CD8-positive, alpha-beta memory T cell (primary cell): Measurements from ENCODE around the gene NEGR1. TPM values are rescaled to one million over a fixed set of nuclear protein-coding genes. Genes with fewer than 3 reads are reported as not detected.

Source experiments
- CTCF ChIA-PET: fragments of 350-600 bp; sonication (Branson Sonifier 250); formaldehyde crosslinking; loops from one replicate; lab custom pipeline; 2021; ENCODE audit warnings: antibody characterized with exemption; lab: Charles Lee
- POLR2A ChIA-PET: fragments of 350-600 bp; sonication (Branson Sonifier 250); formaldehyde crosslinking; loops from one replicate; lab custom pipeline; 2021; ENCODE audit warnings: antibody characterized with exemption; lab: Charles Lee
- DNase-seq, 5 donors: peaks; one replicate each; pipeline versions ENCODE4 v3.0.0 to v3.0.0-alpha.2; 2020 to 2022; ENCODE audit warnings: mixed read lengths in 1 of 5
- H3K27ac ChIP-seq: one replicate; pipeline ENCODE4 v1.7.0; 2013; ENCODE audit warnings: low read depth, mild to moderate bottlenecking, low read length, moderate library complexity
- H3K27me3 ChIP-seq: 2 replicates; pipeline ENCODE4 v1.7.0; 2013; ENCODE audit warnings: low read length, mild to moderate bottlenecking; ENCODE audit not compliant: insufficient read depth, poor library complexity, severe bottlenecking
- H3K36me3 ChIP-seq: 2 replicates; pipeline ENCODE4 v1.7.0; 2013; ENCODE audit warnings: mild to moderate bottlenecking, low read length, moderate library complexity; ENCODE audit not compliant: insufficient read depth
- H3K4me1 ChIP-seq: 2 replicates; pipeline ENCODE4 v1.7.0; 2013; ENCODE audit warnings: mild to moderate bottlenecking, low read length, moderate library complexity; ENCODE audit not compliant: insufficient read depth
- H3K4me3 ChIP-seq: 2 replicates; pipeline ENCODE4 v1.7.0; 2013; ENCODE audit warnings: mild to moderate bottlenecking, low read length
- H3K9me3 ChIP-seq: 2 replicates; pipeline ENCODE4 v1.7.0; 2013; ENCODE audit warnings: mild to moderate bottlenecking, low read length
- H3K27ac Mint-ChIP-seq, 8 donors: one replicate each; pipeline ENCODE4 v1.8.0; 2020 to 2021; ENCODE audit warnings: mixed read lengths in 8 of 8, mild to moderate bottlenecking in 6 of 8, inconsistent platforms in 3 of 8, moderate library complexity in 3 of 8
- H3K27me3 Mint-ChIP-seq, 2 donors: one replicate each; pipeline ENCODE4 v1.8.0; 2020 to 2021; ENCODE audit warnings: mixed read lengths in 2 of 2, mild to moderate bottlenecking in 1 of 2, moderate library complexity in 1 of 2
- H3K36me3 Mint-ChIP-seq, 3 donors: one replicate each; pipeline ENCODE4 v1.8.0; 2020 to 2021; ENCODE audit warnings: mixed read lengths in 3 of 3, inconsistent platforms in 1 of 3, mild to moderate bottlenecking in 1 of 3
- H3K4me1 Mint-ChIP-seq, 3 donors: one replicate each; pipeline ENCODE4 v1.8.0; 2020 to 2021; ENCODE audit warnings: mixed read lengths in 3 of 3, inconsistent platforms in 1 of 3, mild to moderate bottlenecking in 1 of 3
- H3K4me3 Mint-ChIP-seq, 7 donors: one replicate each; pipeline ENCODE4 v1.8.0; 2020 to 2021; ENCODE audit warnings: mixed read lengths in 7 of 7, mild to moderate bottlenecking in 6 of 7, moderate library complexity in 4 of 7, inconsistent platforms in 2 of 7
- H3K9me3 Mint-ChIP-seq, 5 donors: one replicate each; pipeline ENCODE4 v1.8.0; 2020 to 2022; ENCODE audit warnings: mixed read lengths in 5 of 5, mild to moderate bottlenecking in 3 of 5, moderate library complexity in 2 of 5, inconsistent platforms in 1 of 5
- polyA plus RNA-seq: library from polyadenylated mRNA; unstranded; fragments of 300-500 nt; fragmentation: Illumina TruSeq; gene quantifications from one replicate; pipeline ENCODE4 v1.2.3, GENCODE V29; 2021
- total RNA-seq, 2 experiments: library from RNA; stranded (reverse); gene quantifications; one replicate each; pipeline ENCODE4 v1.2.3, GENCODE V29; 2021

Gene NEGR1
- total and polyA plus RNA-seq, 3 experiments from 2014 or later: not detected

DNA sequence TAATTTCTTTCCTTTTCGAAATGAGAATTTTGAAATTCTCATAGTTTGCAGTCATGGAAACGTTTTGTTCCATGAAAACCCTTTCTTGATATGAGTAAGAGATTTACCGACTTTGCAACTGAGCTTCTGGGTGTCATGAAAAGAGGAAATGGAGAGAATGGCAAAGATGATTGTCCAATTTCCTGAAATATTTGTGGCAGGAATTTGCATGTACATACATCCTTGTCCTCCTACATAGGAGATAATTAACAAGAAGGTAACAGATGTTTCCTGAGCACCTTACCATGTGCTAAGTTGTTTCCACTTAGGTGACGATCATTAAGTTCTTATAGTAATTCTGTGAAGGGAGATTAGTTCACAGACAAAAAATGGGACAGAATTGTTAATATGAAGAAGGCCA, 170.7 kb downstream of the NEGR1 start:
- Histone ChIP-seq H3K27me3 (no peaks in the 10 kb centered on the region), H3K36me3 (no peaks in the 10 kb centered on the region), H3K9me3 (no peaks in the 10 kb centered on the region), H3K4me1 (no peaks in the 10 kb centered on the region), H3K4me3 (no peak overlapping the region), H3K27ac (no peak overlapping the region)
- Mint-ChIP-seq H3K9me3 (peaks cover 0 to 31% (median 2%) of the 10 kb centered on the region in 5 donors), H3K36me3 (no peaks in the 10 kb centered on the region), H3K27me3 (no peaks in the 10 kb centered on the region), H3K27ac (no peak overlapping the region), H3K4me3 (no peak overlapping the region), H3K4me1 (no peaks in the 10 kb centered on the region)
- CTCF ChIA-PET: no interaction called here
- POLR2A ChIA-PET: no interaction called here
- DNase-seq: no peak

- H3K4me1 Mint-ChIP-seq: no peaks in the 10 kb centered on the region
- H3K27ac Mint-ChIP-seq: no peak overlapping the region
Measured at GRCh38 chr1:72109916-72110315, 172.4 kb downstream of the NEGR1 start.

GRCh38 chr1:72105201-72105600, 177.1 kb downstream of the NEGR1 start:
- H3K4me1 Mint-ChIP-seq: no peaks in the 10 kb centered on the region
- H3K27ac ChIP-seq: no peak overlapping the region

More at GRCh38 chr1:72109916-72110315, 172.4 kb downstream of the NEGR1 start:
- DNase-seq: no peak
- peaks cover 0 to 1% (median 0%) of the 10 kb centered on the region in 3 donors for H3K36me3 Mint-ChIP-seq
- Histone ChIP-seq H3K27ac (no peak overlapping the region), H3K4me1 (no peaks in the 10 kb centered on the region), H3K27me3 (no peaks in the 10 kb centered on the region), H3K9me3 (no peaks in the 10 kb centered on the region), H3K36me3 (no peaks in the 10 kb centered on the region), H3K4me3 (no peak overlapping the region)
- H3K27me3 Mint-ChIP-seq: no peaks in the 10 kb centered on the region
- no peak overlapping the region for H3K4me3 Mint-ChIP-seq
- H3K9me3 Mint-ChIP-seq: peaks cover 0 to 28% (median 2%) of the 10 kb centered on the region in 5 donors
- POLR2A ChIA-PET: no interaction called here
- CTCF ChIA-PET: no interaction called here

GRCh38 chr1:72101840-72102632, 180.3 kb downstream of the NEGR1 start:
- Mint-ChIP-seq H3K9me3 (peaks cover 0 to 7% (median 4%) of the 10 kb centered on the region in 5 donors), H3K4me1 (no peaks in the 10 kb centered on the region), H3K27me3 (no peaks in the 10 kb centered on the region), H3K36me3 (peaks cover 0 to 1% (median 0%) of the 10 kb centered on the region in 3 donors), H3K27ac (no peak overlapping the region), H3K4me3 (no peak overlapping the region)
- no peak for DNase-seq
- CTCF ChIA-PET: no interaction called here
- Histone ChIP-seq H3K4me1 (no peaks in the 10 kb centered on the region), H3K9me3 (no peaks in the 10 kb centered on the region), H3K4me3 (no peak overlapping the region), H3K27me3 (no peaks in the 10 kb centered on the region), H3K36me3 (no peaks in the 10 kb centered on the region), H3K27ac (no peak overlapping the region)
- POLR2A ChIA-PET: no interaction called here

More at GRCh38 chr1:72105201-72105600, 177.1 kb downstream of the NEGR1 start:
- Mint-ChIP-seq H3K27me3 (no peaks in the 10 kb centered on the region), H3K9me3 (peaks cover 0 to 10% (median 3%) of the 10 kb centered on the region in 5 donors), H3K4me3 (no peak overlapping the region), H3K27ac (no peak overlapping the region), H3K36me3 (peaks cover 0 to 1% (median 0%) of the 10 kb centered on the region in 3 donors)
- H3K36me3 ChIP-seq: no peaks in the 10 kb centered on the region
- H3K4me1 ChIP-seq: no peaks in the 10 kb centered on the region
- H3K27me3 ChIP-seq: no peaks in the 10 kb centered on the region
- CTCF ChIA-PET: no interaction called here
- DNase-seq: no peak
- POLR2A ChIA-PET: no interaction called here
- no peaks in the 10 kb centered on the region for H3K9me3 ChIP-seq
- no peak overlapping the region for H3K4me3 ChIP-seq

GRCh38 chr1:72100771-72101170, 181.6 kb downstream of the NEGR1 start:
- Histone ChIP-seq H3K4me1 (no peaks in the 10 kb centered on the region), H3K9me3 (no peaks in the 10 kb centered on the region), H3K4me3 (no peak overlapping the region), H3K27ac (no peak overlapping the region), H3K27me3 (no peaks in the 10 kb centered on the region), H3K36me3 (no peaks in the 10 kb centered on the region)
- ChIA-PET POLR2A (no interaction called here), CTCF (no interaction called here)
- Mint-ChIP-seq H3K27ac (no peak overlapping the region), H3K27me3 (no peaks in the 10 kb centered on the region), H3K4me3 (no peak overlapping the region), H3K4me1 (no peaks in the 10 kb centered on the region), H3K9me3 (peaks cover 0 to 10% (median 6%) of the 10 kb centered on the region in 5 donors), H3K36me3 (peaks cover 0 to 1% (median 0%) of the 10 kb centered on the region in 3 donors)
- no peak for DNase-seq

GRCh38 chr1:72097851-72098570, 184.3 kb downstream of the NEGR1 start:
- no peaks in the 10 kb centered on the region for H3K4me1 ChIP-seq
- H3K36me3 Mint-ChIP-seq: no peaks in the 10 kb centered on the region
- no peaks in the 10 kb centered on the region for H3K27me3 Mint-ChIP-seq
- H3K4me1 Mint-ChIP-seq: no peaks in the 10 kb centered on the region
- CTCF ChIA-PET: no interaction called here
- H3K27ac ChIP-seq: no peak overlapping the region
- H3K4me3 Mint-ChIP-seq: no peak overlapping the region
- POLR2A ChIA-PET: no interaction called here
- H3K9me3 ChIP-seq: no peaks in the 10 kb centered on the region
- H3K36me3 ChIP-seq: no peaks in the 10 kb centered on the region
- no peaks in the 10 kb centered on the region for H3K27me3 ChIP-seq
- DNase-seq: no peak
- H3K9me3 Mint-ChIP-seq: peaks cover 0 to 25% (median 4%) of the 10 kb centered on the region in 5 donors
- no peak overlapping the region for H3K4me3 ChIP-seq
- no peak overlapping the region for H3K27ac Mint-ChIP-seq

DNA sequence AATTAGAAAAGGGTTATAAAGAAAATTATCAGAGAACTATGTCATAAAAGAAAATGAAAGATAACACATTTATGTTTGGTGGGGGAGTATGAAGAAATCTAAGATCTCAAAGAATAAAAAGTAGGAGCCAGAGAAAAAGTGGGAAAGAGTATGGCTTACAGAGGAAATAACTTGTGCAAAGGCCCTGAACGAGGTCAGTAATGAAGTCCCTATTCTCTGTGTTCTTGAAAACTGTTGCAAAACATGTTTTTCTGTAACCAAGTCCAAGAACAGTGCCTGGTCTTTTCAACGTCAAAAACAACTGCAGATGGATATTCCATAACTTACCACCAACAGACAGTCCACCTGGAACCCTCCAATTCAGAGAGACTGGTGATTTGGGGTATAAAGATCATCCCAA, 188.1 kb downstream of the NEGR1 start:
- Histone ChIP-seq H3K4me3 (no peak overlapping the region), H3K4me1 (no peaks in the 10 kb centered on the region), H3K27me3 (no peaks in the 10 kb centered on the region), H3K36me3 (no peaks in the 10 kb centered on the region), H3K27ac (no peak overlapping the region), H3K9me3 (no peaks in the 10 kb centered on the region)
- ChIA-PET CTCF (no interaction called here), POLR2A (no interaction called here)
- Mint-ChIP-seq H3K36me3 (no peaks in the 10 kb centered on the region), H3K27ac (no peak overlapping the region), H3K4me1 (no peaks in the 10 kb centered on the region), H3K4me3 (no peak overlapping the region), H3K9me3 (peaks cover 0 to 25% (median 4%) of the 10 kb centered on the region in 5 donors), H3K27me3 (no peaks in the 10 kb centered on the region)
- DNase-seq: no peak

DNA sequence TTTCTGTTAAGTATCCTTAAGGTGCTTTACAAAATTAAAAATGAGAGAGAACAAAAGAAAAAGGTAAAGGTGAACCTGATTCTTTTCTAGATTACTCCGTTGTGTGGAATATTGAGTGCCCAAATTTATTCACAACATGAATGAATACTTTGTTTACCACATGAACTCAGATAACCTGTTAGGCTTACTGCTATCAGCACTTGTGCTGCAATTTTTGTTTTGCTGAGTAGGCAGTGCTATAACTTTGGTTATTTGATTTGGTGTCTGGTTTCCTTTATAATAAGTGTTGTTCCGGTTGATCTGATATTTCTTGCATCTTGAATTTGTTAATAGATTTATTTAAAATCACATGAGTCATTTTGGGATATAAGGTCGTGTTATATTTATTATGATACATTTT, 195.9 kb downstream of the NEGR1 start:
- no peaks in the 10 kb centered on the region for H3K36me3 Mint-ChIP-seq
- no peaks in the 10 kb centered on the region for H3K27me3 Mint-ChIP-seq
- DNase-seq: no peak
- no peak overlapping the region for H3K27ac Mint-ChIP-seq
- H3K9me3 Mint-ChIP-seq: peaks cover 2 to 19% (median 5%) of the 10 kb centered on the region in 5 donors
- Histone ChIP-seq H3K9me3 (no peaks in the 10 kb centered on the region), H3K36me3 (no peaks in the 10 kb centered on the region), H3K27me3 (no peaks in the 10 kb centered on the region), H3K27ac (no peak overlapping the region), H3K4me1 (no peaks in the 10 kb centered on the region), H3K4me3 (no peak overlapping the region)
- H3K4me3 Mint-ChIP-seq: no peak overlapping the region
- POLR2A ChIA-PET: no interaction called here
- H3K4me1 Mint-ChIP-seq: no peaks in the 10 kb centered on the region
- CTCF ChIA-PET: no interaction called here
